ENCODE measurements around the gene NOTCH1. TPM values are rescaled to one million over a fixed set of nuclear protein-coding genes. Genes with fewer than 3 reads are reported as not detected.

The NOTCH1 gene
- total and polyA plus RNA-seq, 2 of the 13 experiments (the other 11 are each of a cell fraction or from before 2014, with no cell fraction given): 0.09 to 0.35 TPM

GRCh38 chr9:136483589-136484152 is 62.2 kb downstream of the NOTCH1 start (continued):
- TF ChIP-seq HMG20A (CRISPR knock-in tag; IDR thresholded peaks at IDR 0.05; ENCODE audit: borderline replicate concordance) (no peak), ZNF296 (CRISPR knock-in tag; conservative IDR thresholded peaks at IDR 0.05) (no peak), ZNF513 (CRISPR knock-in tag; conservative IDR thresholded peaks at IDR 0.05) (no peak), ZNF83 (CRISPR knock-in tag; IDR thresholded peaks at IDR 0.05; ENCODE audit: borderline replicate concordance) (no peak), JARID2 (CRISPR knock-in tag; IDR thresholded peaks at IDR 0.05; ENCODE audit: insufficient replicate concordance) (no peak), ZHX2 (IDR thresholded peaks at IDR 0.05; ENCODE audit: low read depth) (no peak), ZHX2 (CRISPR knock-in tag; IDR thresholded peaks at IDR 0.05; ENCODE audit: borderline replicate concordance) (no peak), BORCS8-MEF2B (CRISPR knock-in tag; IDR thresholded peaks at IDR 0.05) (no peak), SSRP1 (CRISPR knock-in tag; IDR thresholded peaks at IDR 0.05) (no peak), ZNF354B (CRISPR knock-in tag; IDR thresholded peaks at IDR 0.05) (no peak), TAF1 (CRISPR knock-in tag; IDR thresholded peaks at IDR 0.05) (peak; percentile 2; the same call in 1 of the 2 replicates), ZNF883 (CRISPR knock-in tag; IDR thresholded peaks at IDR 0.05; ENCODE audit: not compliant biosample characterization) (no peak), DNMT3B (CRISPR knock-in tag; conservative IDR thresholded peaks at IDR 0.05) (no peak), MTA1 (CRISPR knock-in tag; IDR thresholded peaks at IDR 0.05; ENCODE audit: borderline replicate concordance) (0 out of 2 replicates have a peak, but pooled peaks have one; percentile 13), ZNF10 (CRISPR knock-in tag; IDR thresholded peaks at IDR 0.05; ENCODE audit: borderline replicate concordance, low read depth) (no peak), PRDM10 (CRISPR knock-in tag; IDR thresholded peaks at IDR 0.05; ENCODE audit: low read depth) (no peak), ZMYM3 (CRISPR knock-in tag; IDR thresholded peaks at IDR 0.05) (no peak)
